Astrocyte (in vitro differentiated cells and primary cell): ENCODE results near the gene CTIF. TPM values are rescaled to one million over a fixed set of nuclear protein-coding genes. Genes with fewer than 3 reads are reported as not detected.

Source experiments
- DNase-seq: peaks from one replicate; pipeline ENCODE4 v3.0.0-alpha.2; 2010; ENCODE audit warnings: low read depth
- FAIRE-seq: peaks from 2 replicates; lab custom pipeline; 2011; peaks lifted over from hg19 to GRCh38; lab: Jason Lieb, UNC
- H2AFZ ChIP-seq: 2 replicates; pipeline ENCODE4 v1.6.0; 2012; ENCODE audit warnings: low read depth, low read length, inconsistent platforms
- H3K27ac ChIP-seq: 2 replicates; pipeline ENCODE4 v1.5.1; 2011; ENCODE audit warnings: low read depth, low read length, inconsistent platforms
- H3K27me3 ChIP-seq: 2 replicates; pipeline ENCODE4 v1.6.0; 2011; ENCODE audit warnings: low read length, inconsistent platforms; ENCODE audit not compliant: insufficient read depth
- H3K36me3 ChIP-seq: 2 replicates; pipeline ENCODE4 v1.5.1; 2011; ENCODE audit warnings: low read length, inconsistent platforms; ENCODE audit not compliant: insufficient read depth
- H3K4me1 ChIP-seq: 2 replicates; pipeline ENCODE4 v1.5.1; 2011; ENCODE audit warnings: low read length, inconsistent platforms; ENCODE audit not compliant: insufficient read depth
- H3K4me2 ChIP-seq: 2 replicates; pipeline ENCODE4 v1.6.0; 2012; ENCODE audit warnings: low read length, inconsistent platforms
- H3K4me3 ChIP-seq: 2 replicates; pipeline ENCODE4 v1.5.1; 2011; ENCODE audit warnings: low read depth, mild to moderate bottlenecking, low read length, inconsistent platforms; ENCODE audit not compliant: insufficient read depth
- H3K79me2 ChIP-seq: 2 replicates; pipeline ENCODE4 v1.6.0; 2012; ENCODE audit warnings: mild to moderate bottlenecking, low read length, inconsistent platforms; ENCODE audit not compliant: insufficient read depth
- H3K9ac ChIP-seq: 2 replicates; pipeline ENCODE4 v1.6.0; 2012; ENCODE audit warnings: mild to moderate bottlenecking, low read length, inconsistent platforms
- H3K9me3 ChIP-seq: 2 replicates; pipeline ENCODE4 v1.5.1; 2012; ENCODE audit warnings: low read depth, mild to moderate bottlenecking, low read length, inconsistent platforms; ENCODE audit not compliant: insufficient read depth
- H4K20me1 ChIP-seq: 2 replicates; pipeline ENCODE4 v1.6.0; 2012; ENCODE audit warnings: low read length, inconsistent platforms; ENCODE audit not compliant: insufficient read depth
- H3K27ac Mint-ChIP-seq: one replicate; pipeline ENCODE4 v1.8.0; 2021; ENCODE audit warnings: mild to moderate bottlenecking, mixed read lengths; ENCODE audit not compliant: unreplicated experiment
- H3K27me3 Mint-ChIP-seq: one replicate; pipeline ENCODE4 v1.8.0; 2021; ENCODE audit warnings: low read depth, mixed read lengths; ENCODE audit not compliant: unreplicated experiment
- H3K36me3 Mint-ChIP-seq: one replicate; pipeline ENCODE4 v1.8.0; 2021; ENCODE audit warnings: low read depth, mixed read lengths; ENCODE audit not compliant: unreplicated experiment
- H3K4me1 Mint-ChIP-seq: one replicate; pipeline ENCODE4 v1.8.0; 2021; ENCODE audit warnings: low read depth, mixed read lengths; ENCODE audit not compliant: unreplicated experiment
- H3K4me3 Mint-ChIP-seq: one replicate; pipeline ENCODE4 v1.8.0; 2021; ENCODE audit warnings: mild to moderate bottlenecking, moderate library complexity, mixed read lengths; ENCODE audit not compliant: unreplicated experiment
- H3K9me3 Mint-ChIP-seq: one replicate; pipeline ENCODE4 v1.8.0; 2021; ENCODE audit warnings: mild to moderate bottlenecking, mixed read lengths; ENCODE audit not compliant: unreplicated experiment
- EZH2 ChIP-seq: IDR thresholded peaks from 2 replicates; pipeline ENCODE4 v1.6.1; 2012; ENCODE audit warnings: mild to moderate bottlenecking, low read length, inconsistent platforms; ENCODE audit not compliant: insufficient read depth
- total RNA-seq: library from RNA; stranded (reverse); gene quantifications from 2 replicates; pipeline ENCODE4 v1.2.1, GENCODE V29; 2021
- TF ChIP-seq, protein P1 (sequence below): IDR thresholded peaks from 2 replicates; pipeline ENCODE4 v1.5.1; 2011; ENCODE audit warnings: low read depth, mild to moderate bottlenecking, inconsistent platforms, low read length, moderate library complexity; ENCODE audit not compliant: insufficient read depth

Gene CTIF
- total RNA-seq, 1 donor from 2014 or later = 101 TPM

DNA sequence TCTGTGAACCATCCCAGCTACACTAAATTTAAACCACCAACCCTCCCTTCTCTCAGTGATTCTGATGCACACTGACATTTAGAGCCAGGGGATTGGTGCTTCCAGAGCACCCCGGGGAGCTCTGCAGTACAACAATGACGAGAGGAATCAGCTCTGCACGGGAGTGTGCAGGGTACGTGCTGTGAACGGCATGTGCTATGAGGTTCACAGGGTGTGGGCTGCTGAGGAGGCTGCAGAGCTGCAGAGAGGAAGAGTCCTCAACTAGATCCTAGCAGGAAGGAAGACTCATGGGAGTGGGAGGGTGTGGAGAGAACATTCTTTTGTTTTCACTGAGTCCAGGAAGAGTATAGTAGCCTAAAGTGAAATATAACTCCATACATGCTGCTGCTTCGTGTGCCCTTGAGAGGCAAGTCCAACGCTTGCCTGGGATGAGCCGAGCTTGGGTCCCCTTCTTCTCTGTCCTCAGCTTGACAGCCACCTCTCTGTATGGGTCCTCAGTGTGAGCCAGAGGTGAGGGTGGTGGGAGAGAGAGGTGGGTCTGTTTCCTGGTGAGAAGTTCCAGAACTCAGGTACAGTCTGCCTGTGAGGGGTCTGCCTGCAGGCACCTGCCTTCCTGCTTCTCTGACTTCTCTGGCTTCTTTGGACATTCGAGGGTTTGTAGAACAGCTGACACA, 118.8 kb downstream of the CTIF start:
- H3K27ac Mint-ChIP-seq = no peak overlapping the region
- Histone ChIP-seq H2AFZ (no peak overlapping the region), H3K36me3 (no peaks in the 10 kb centered on the region), H3K27ac (no peak overlapping the region), H3K4me3 (no peak overlapping the region), H3K79me2 (peaks cover 42% of the 10 kb centered on the region), H4K20me1 (peaks cover 70% of the 10 kb centered on the region), H3K9ac (no peak overlapping the region), H3K27me3 (no peaks in the 10 kb centered on the region), H3K9me3 (no peaks in the 10 kb centered on the region), H3K4me2 (peak overlapping the region; percentile 11), H3K4me1 (peaks cover 36% of the 10 kb centered on the region)
- no peaks in the 10 kb centered on the region for H3K27me3 Mint-ChIP-seq
- peaks cover 20% of the 10 kb centered on the region for H3K4me1 Mint-ChIP-seq
- no peak for DNase-seq
- FAIRE-seq = peak; percentile 37
- TF ChIP-seq, protein P1, sequence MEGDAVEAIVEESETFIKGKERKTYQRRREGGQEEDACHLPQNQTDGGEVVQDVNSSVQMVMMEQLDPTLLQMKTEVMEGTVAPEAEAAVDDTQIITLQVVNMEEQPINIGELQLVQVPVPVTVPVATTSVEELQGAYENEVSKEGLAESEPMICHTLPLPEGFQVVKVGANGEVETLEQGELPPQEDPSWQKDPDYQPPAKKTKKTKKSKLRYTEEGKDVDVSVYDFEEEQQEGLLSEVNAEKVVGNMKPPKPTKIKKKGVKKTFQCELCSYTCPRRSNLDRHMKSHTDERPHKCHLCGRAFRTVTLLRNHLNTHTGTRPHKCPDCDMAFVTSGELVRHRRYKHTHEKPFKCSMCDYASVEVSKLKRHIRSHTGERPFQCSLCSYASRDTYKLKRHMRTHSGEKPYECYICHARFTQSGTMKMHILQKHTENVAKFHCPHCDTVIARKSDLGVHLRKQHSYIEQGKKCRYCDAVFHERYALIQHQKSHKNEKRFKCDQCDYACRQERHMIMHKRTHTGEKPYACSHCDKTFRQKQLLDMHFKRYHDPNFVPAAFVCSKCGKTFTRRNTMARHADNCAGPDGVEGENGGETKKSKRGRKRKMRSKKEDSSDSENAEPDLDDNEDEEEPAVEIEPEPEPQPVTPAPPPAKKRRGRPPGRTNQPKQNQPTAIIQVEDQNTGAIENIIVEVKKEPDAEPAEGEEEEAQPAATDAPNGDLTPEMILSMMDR = no peak
- H3K36me3 Mint-ChIP-seq = peaks cover 6% of the 10 kb centered on the region
- no peak overlapping the region for H3K4me3 Mint-ChIP-seq
- H3K9me3 Mint-ChIP-seq = peaks cover under 1% of the 10 kb centered on the region

DNA sequence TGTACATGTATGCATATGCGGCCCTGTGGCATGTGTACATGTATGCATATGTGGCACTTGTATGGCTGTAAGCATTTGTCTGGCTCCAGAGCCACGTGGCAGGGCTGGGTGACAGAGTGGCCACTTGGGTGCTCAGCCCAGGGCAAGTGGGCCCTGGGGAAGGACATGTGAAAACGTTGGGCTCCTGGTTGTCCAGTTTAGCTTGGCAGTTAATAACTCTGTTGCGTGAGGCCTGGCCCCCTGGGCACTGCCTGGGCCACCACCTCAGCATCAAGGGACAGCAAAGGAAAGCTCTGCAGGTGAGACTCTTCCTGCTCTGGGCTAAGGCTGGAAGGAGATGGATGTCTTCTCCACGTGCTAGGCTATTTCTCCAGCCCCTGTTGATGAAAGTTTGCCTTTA, 119.9 kb downstream of the CTIF start:
- Histone ChIP-seq H3K4me2 (no peak overlapping the region), H4K20me1 (peaks cover 82% of the 10 kb centered on the region)

More for the DNA sequence above, 119.9 kb downstream of the CTIF start:
- Mint-ChIP-seq H3K27ac (no peak overlapping the region), H3K9me3 (no peaks in the 10 kb centered on the region), H3K36me3 (peaks cover 2% of the 10 kb centered on the region), H3K27me3 (no peaks in the 10 kb centered on the region), H3K4me1 (peaks cover 25% of the 10 kb centered on the region), H3K4me3 (no peak overlapping the region)
- H3K4me1 ChIP-seq = peaks cover 36% of the 10 kb centered on the region
- no peak overlapping the region for H3K4me3 ChIP-seq
- DNase-seq (no peak), FAIRE-seq (no peak)
- peaks cover 52% of the 10 kb centered on the region for H3K79me2 ChIP-seq
- no peaks in the 10 kb centered on the region for H3K36me3 ChIP-seq
- H2AFZ ChIP-seq = no peak overlapping the region
- no peak for TF ChIP-seq EZH2
- TF ChIP-seq, protein P1 = no peak
- H3K27me3 ChIP-seq = no peaks in the 10 kb centered on the region
- no peak overlapping the region for H3K9ac ChIP-seq
- no peak overlapping the region for H3K27ac ChIP-seq
- H3K9me3 ChIP-seq = no peaks in the 10 kb centered on the region
